Right atrium auricular region (tissue), 2 donors: Measurements from ENCODE around the gene GARIN5B. TPM values are rescaled to one million over a fixed set of nuclear protein-coding genes. Genes with fewer than 3 reads are reported as not detected.
"Not testable (repeated sequence)": the region's sequence is repeated elsewhere in the genome, so short reads cannot be mapped to it uniquely, and the experiment has no call there.

Experiments used
- DNase-seq: peaks from one replicate; pipeline ENCODE4 v3.0.0-alpha.2; 2019; ENCODE audit warnings: low spot score
- H3K27ac ChIP-seq, 2 donors: fragments of 200-600 bp; sonication (generic); 1 replicate in 1 of 2; 2 replicates in 1 of 2; pipeline ENCODE4 v1.5.1; 2016 to 2019
- H3K27me3 ChIP-seq, 2 donors: fragments of 200-600 bp; sonication (generic); one replicate each; pipeline versions ENCODE4 v1.5.1 to v1.6.0; 2017 to 2019
- H3K36me3 ChIP-seq: fragments of 200-600 bp; sonication (generic); one replicate; pipeline ENCODE4 v1.5.1; 2016
- H3K4me1 ChIP-seq, 2 donors: fragments of 200-600 bp; sonication (generic); one replicate each; pipeline versions ENCODE4 v1.5.1 to v1.6.0; 2017 to 2019
- H3K4me3 ChIP-seq, 2 donors: fragments of 200-600 bp; sonication (generic); 1 replicate in 1 of 2; 2 replicates in 1 of 2; pipeline ENCODE4 v1.5.1; 2017 to 2019; ENCODE audit warnings: mild to moderate bottlenecking in 1 of 2, moderate library complexity in 1 of 2
- H3K9me3 ChIP-seq, 2 donors: fragments of 200-600 bp; sonication (generic); one replicate each; pipeline ENCODE4 v1.5.1; 2019
- CTCF ChIP-seq, 2 donors: fragments of 200-600 bp; sonication (generic); IDR thresholded peaks; one replicate each; pipeline ENCODE4 v1.5.1; 2019; ENCODE audit warnings: antibody characterized with exemption in 2 of 2
- total RNA-seq, 2 donors: library from RNA; depleted of rRNA; stranded (reverse); fragments of >200 nt; gene quantifications; one replicate each; pipeline ENCODE4 v1.1.0, GENCODE V29; 2016

Gene GARIN5B
- total RNA-seq, 2 donors from 2014 or later, result not detected

- DNase-seq, result no peak
- TF ChIP-seq CTCF (IDR thresholded peaks at IDR 0.05), result no peak
- no peaks in the 10 kb centered on the region for H3K9me3 ChIP-seq
- peak overlapping the region; percentile 97 for H3K27ac ChIP-seq
- H3K4me1 ChIP-seq, result peaks cover 0 to 20% of the 10 kb centered on the region in 2 donors
- H3K4me3 ChIP-seq, result peak overlapping the region; percentile 63 to 84
- H3K36me3 ChIP-seq, result peaks cover 31% of the 10 kb centered on the region
- no peaks in the 10 kb centered on the region for H3K27me3 ChIP-seq
These were observed 43.9 kb upstream of the GARIN5B start for GRCh38 chr19:55406826-55407549.

GRCh38 chr19:55406091-55406825 lies 43.2 kb upstream of the GARIN5B start:
- Histone ChIP-seq H3K4me3 (peak overlapping the region in 1 of 2 donors; percentile 84), H3K36me3 (peaks cover 38% of the 10 kb centered on the region), H3K27me3 (no peaks in the 10 kb centered on the region), H3K9me3 (no peaks in the 10 kb centered on the region), H3K27ac (no peak overlapping the region), H3K4me1 (peaks cover 0 to 20% of the 10 kb centered on the region in 2 donors)
- DNase-seq, result no peak
- TF ChIP-seq CTCF (IDR thresholded peaks at IDR 0.05), result no peak

GRCh38 chr19:55405638-55406037 lies 42.6 kb upstream of the GARIN5B start:
- Histone ChIP-seq H3K36me3 (peaks cover 44% of the 10 kb centered on the region), H3K4me3 (no peak overlapping the region), H3K27ac (no peak overlapping the region), H3K4me1 (peaks cover 0 to 20% of the 10 kb centered on the region in 2 donors), H3K27me3 (no peaks in the 10 kb centered on the region), H3K9me3 (no peaks in the 10 kb centered on the region)
- no peak for TF ChIP-seq CTCF (IDR thresholded peaks at IDR 0.05)
- DNase-seq, result no peak

- H3K36me3 ChIP-seq, result peaks cover 54% of the 10 kb centered on the region
- no peak overlapping the region for H3K4me3 ChIP-seq
- H3K27ac ChIP-seq, result no peak overlapping the region
- H3K4me1 ChIP-seq, result peaks cover 0 to 15% of the 10 kb centered on the region in 2 donors
- H3K27me3 ChIP-seq, result no peaks in the 10 kb centered on the region
- no peaks in the 10 kb centered on the region for H3K9me3 ChIP-seq
- TF ChIP-seq CTCF (IDR thresholded peaks at IDR 0.05), result no peak
- DNase-seq, result no peak
These were observed 39.4 kb upstream of the GARIN5B start for GRCh38 chr19:55402509-55402908.

- H3K4me1 ChIP-seq, H3K9me3 ChIP-seq, H3K27me3 ChIP-seq, H3K27ac ChIP-seq, DNase-seq, H3K4me3 ChIP-seq: not testable (repeated sequence)
- peaks cover 54% of the 10 kb centered on the region for H3K36me3 ChIP-seq
These were observed 38.3 kb upstream of the GARIN5B start for GRCh38 chr19:55401390-55401789.

GRCh38 chr19:55400281-55401087 lies 37.4 kb upstream of the GARIN5B start:
- Histone ChIP-seq H3K9me3 (no peaks in the 10 kb centered on the region), H3K4me3 (no peak overlapping the region), H3K27me3 (no peaks in the 10 kb centered on the region), H3K4me1 (no peaks in the 10 kb centered on the region), H3K36me3 (peaks cover 47% of the 10 kb centered on the region), H3K27ac (no peak overlapping the region)
- no peak for DNase-seq
- TF ChIP-seq CTCF (IDR thresholded peaks at IDR 0.05), result no peak
